Loucy (cell line): ENCODE results near the gene MAPKBP1.

Experiments used
- H2AFZ ChIP-seq: fragments of 200-600 bp; sonication (generic); 2 replicates; pipeline ENCODE4 v1.6.0; 2016; ENCODE audit warnings: antibody characterized with exemption, mild to moderate bottlenecking, low read length, moderate library complexity
- H3F3A ChIP-seq: fragments of 200-600 bp; 2 replicates; pipeline ENCODE4 v1.6.0; 2016; ENCODE audit warnings: antibody characterized with exemption, low read depth, mild to moderate bottlenecking
- H3K27me3 ChIP-seq: fragments of 200-600 bp; sonication (generic); 2 replicates; pipeline ENCODE4 v1.6.1; 2014; ENCODE audit warnings: low read length, mild to moderate bottlenecking; ENCODE audit not compliant: insufficient read depth, poor library complexity, severe bottlenecking
- H3K36me3 ChIP-seq: fragments of 200-600 bp; sonication (generic); 2 replicates; pipeline ENCODE4 v1.6.1; 2016; ENCODE audit warnings: low read length; ENCODE audit not compliant: insufficient read depth
- H3K4me1 ChIP-seq: fragments of 200-600 bp; sonication (generic); 2 replicates; pipeline ENCODE4 v1.5.1; 2014; ENCODE audit warnings: low read length, mild to moderate bottlenecking; ENCODE audit not compliant: insufficient read depth, poor library complexity, severe bottlenecking
- H3K4me2 ChIP-seq: fragments of 200-600 bp; sonication (generic); 2 replicates; pipeline ENCODE4 v1.6.0; 2014; ENCODE audit warnings: antibody characterized with exemption, low read length, low read depth, mild to moderate bottlenecking; ENCODE audit not compliant: poor library complexity, severe bottlenecking
- H3K4me3 ChIP-seq: fragments of 200-600 bp; sonication (generic); 2 replicates; pipeline ENCODE4 v1.5.1; 2014; ENCODE audit warnings: low read length, mild to moderate bottlenecking, mixed read lengths; ENCODE audit not compliant: poor library complexity, severe bottlenecking
- H3K79me2 ChIP-seq: fragments of 200-600 bp; sonication (generic); 2 replicates; pipeline ENCODE4 v1.6.1; 2014; ENCODE audit warnings: low read length; ENCODE audit not compliant: insufficient read depth
- H3K9ac ChIP-seq: fragments of 200-600 bp; sonication (generic); 2 replicates; pipeline ENCODE4 v1.6.0; 2014; ENCODE audit warnings: mild to moderate bottlenecking, low read depth, low read length, moderate library complexity; ENCODE audit not compliant: poor library complexity, severe bottlenecking
- H3K9me2 ChIP-seq: fragments of 200-600 bp; sonication (generic); replicated peaks from 2 replicates; pipeline ENCODE4 v1.6.1; 2016; ENCODE audit warnings: low read depth, low read length, mixed read lengths
- H3K9me3 ChIP-seq: fragments of 200-600 bp; sonication (generic); 2 replicates; pipeline ENCODE4 v1.6.1; 2014; ENCODE audit warnings: mild to moderate bottlenecking, antibody characterized with exemption, low read length, low read depth; ENCODE audit not compliant: insufficient read depth
- H4K20me1 ChIP-seq: fragments of 200-600 bp; sonication (generic); 2 replicates; pipeline ENCODE4 v1.6.0; 2014; ENCODE audit warnings: antibody characterized with exemption, low read length, mild to moderate bottlenecking; ENCODE audit not compliant: insufficient read depth, poor library complexity, severe bottlenecking
- CTCF ChIP-seq: fragments of 200-600 bp; sonication (generic); conservative IDR thresholded peaks from 2 replicates; pipeline ENCODE4 v1.5.1; 2014; ENCODE audit warnings: mild to moderate bottlenecking, antibody characterized with exemption, low read length
- EZH2phosphoT487 ChIP-seq: fragments of 200-600 bp; IDR thresholded peaks from 2 replicates; pipeline ENCODE4 v1.6.1; 2018; ENCODE audit warnings: antibody characterized with exemption, mild to moderate bottlenecking, moderate library complexity, borderline replicate concordance

The MAPKBP1 gene

GRCh38 chr15:41872166-41872747 is 98.0 kb downstream of the MAPKBP1 start:
- H3K27me3 ChIP-seq = no peaks in the 10 kb centered on the region
- H3K9me2 ChIP-seq = no peaks in the 10 kb centered on the region
- no peak overlapping the region for H2AFZ ChIP-seq
- H3K4me1 ChIP-seq = no peaks in the 10 kb centered on the region
- TF ChIP-seq CTCF (no peak), EZH2phosphoT487 (no peak)
- H3K4me3 ChIP-seq = no peak overlapping the region
- H3K4me2 ChIP-seq = no peak overlapping the region
- no peak overlapping the region for H3K9ac ChIP-seq
- H3K79me2 ChIP-seq = no peaks in the 10 kb centered on the region
- H3F3A ChIP-seq = no peaks in the 10 kb centered on the region
- no peaks in the 10 kb centered on the region for H3K9me3 ChIP-seq
- no peaks in the 10 kb centered on the region for H3K36me3 ChIP-seq
- H4K20me1 ChIP-seq = no peaks in the 10 kb centered on the region

GRCh38 chr15:41873711-41874110 is 99.4 kb downstream of the MAPKBP1 start:
- TF ChIP-seq EZH2phosphoT487 (no peak), CTCF (no peak)
- Histone ChIP-seq H3K9ac (no peak overlapping the region), H2AFZ (no peak overlapping the region), H3F3A (no peaks in the 10 kb centered on the region), H3K36me3 (no peaks in the 10 kb centered on the region), H4K20me1 (no peaks in the 10 kb centered on the region), H3K79me2 (no peaks in the 10 kb centered on the region), H3K4me1 (no peaks in the 10 kb centered on the region), H3K4me3 (no peak overlapping the region), H3K9me2 (no peaks in the 10 kb centered on the region), H3K27me3 (no peaks in the 10 kb centered on the region), H3K9me3 (no peaks in the 10 kb centered on the region), H3K4me2 (no peak overlapping the region)

GRCh38 chr15:41874736-41875135 is 100.5 kb downstream of the MAPKBP1 start:
- Histone ChIP-seq H3F3A (no peaks in the 10 kb centered on the region), H3K4me1 (no peaks in the 10 kb centered on the region), H3K4me2 (no peak overlapping the region), H3K4me3 (no peak overlapping the region), H3K79me2 (no peaks in the 10 kb centered on the region), H3K9ac (no peak overlapping the region), H3K9me2 (no peaks in the 10 kb centered on the region), H3K27me3 (no peaks in the 10 kb centered on the region), H3K9me3 (no peaks in the 10 kb centered on the region), H2AFZ (no peak overlapping the region), H4K20me1 (no peaks in the 10 kb centered on the region), H3K36me3 (no peaks in the 10 kb centered on the region)
- TF ChIP-seq EZH2phosphoT487 (no peak), CTCF (no peak)
